Right atrium auricular region (tissue), 2 donors: ENCODE data around the gene CDKAL1. TPM values are rescaled to one million over a fixed set of nuclear protein-coding genes. Genes with fewer than 3 reads are reported as not detected.

Experiments used
- DNase-seq: peaks from one replicate; pipeline ENCODE4 v3.0.0-alpha.2; 2019; ENCODE audit warnings: low spot score
- H3K27ac ChIP-seq, 2 donors: fragments of 200-600 bp; sonication (generic); 1 replicate in 1 of 2; 2 replicates in 1 of 2; pipeline ENCODE4 v1.5.1; 2016 to 2019
- H3K27me3 ChIP-seq, 2 donors: fragments of 200-600 bp; sonication (generic); one replicate each; pipeline versions ENCODE4 v1.5.1 to v1.6.0; 2017 to 2019
- H3K36me3 ChIP-seq: fragments of 200-600 bp; sonication (generic); one replicate; pipeline ENCODE4 v1.5.1; 2016
- H3K4me1 ChIP-seq, 2 donors: fragments of 200-600 bp; sonication (generic); one replicate each; pipeline versions ENCODE4 v1.5.1 to v1.6.0; 2017 to 2019
- H3K4me3 ChIP-seq, 2 donors: fragments of 200-600 bp; sonication (generic); 1 replicate in 1 of 2; 2 replicates in 1 of 2; pipeline ENCODE4 v1.5.1; 2017 to 2019; ENCODE audit warnings: mild to moderate bottlenecking in 1 of 2, moderate library complexity in 1 of 2
- H3K9me3 ChIP-seq, 2 donors: fragments of 200-600 bp; sonication (generic); one replicate each; pipeline ENCODE4 v1.5.1; 2019
- CTCF ChIP-seq, 2 donors: fragments of 200-600 bp; sonication (generic); IDR thresholded peaks; one replicate each; pipeline ENCODE4 v1.5.1; 2019; ENCODE audit warnings: antibody characterized with exemption in 2 of 2
- total RNA-seq, 2 donors: library from RNA; depleted of rRNA; stranded (reverse); fragments of >200 nt; gene quantifications; one replicate each; pipeline ENCODE4 v1.1.0, GENCODE V29; 2016

CDKAL1 gene
- total RNA-seq, 2 donors from 2014 or later: 8.8 to 10.5 TPM

- H3K27me3 ChIP-seq: no peaks in the 10 kb centered on the region
- DNase-seq: no peak
- no peaks in the 10 kb centered on the region for H3K36me3 ChIP-seq
- no peak for TF ChIP-seq CTCF (IDR thresholded peaks at IDR 0.05)
- H3K27ac ChIP-seq: no peak overlapping the region
- H3K4me3 ChIP-seq: no peak overlapping the region
- H3K4me1 ChIP-seq: no peaks in the 10 kb centered on the region
- no peaks in the 10 kb centered on the region for H3K9me3 ChIP-seq
Measured at GRCh38 chr6:20933057-20933788, 399.0 kb downstream of the CDKAL1 start.

GRCh38 chr6:20936949-20937348 is 402.7 kb downstream of the CDKAL1 start:
- no peak for DNase-seq
- Histone ChIP-seq H3K4me1 (no peaks in the 10 kb centered on the region), H3K36me3 (no peaks in the 10 kb centered on the region), H3K4me3 (no peak overlapping the region), H3K27me3 (no peaks in the 10 kb centered on the region), H3K9me3 (no peaks in the 10 kb centered on the region), H3K27ac (no peak overlapping the region)
- no peak for TF ChIP-seq CTCF (IDR thresholded peaks at IDR 0.05)

GRCh38 chr6:20939161-20939775 is 405.0 kb downstream of the CDKAL1 start:
- Histone ChIP-seq H3K4me3 (no peak overlapping the region), H3K36me3 (no peaks in the 10 kb centered on the region), H3K27ac (no peak overlapping the region), H3K27me3 (no peaks in the 10 kb centered on the region), H3K9me3 (peaks cover 0 to 6% of the 10 kb centered on the region in 2 donors), H3K4me1 (no peaks in the 10 kb centered on the region)
- no peak for DNase-seq
- TF ChIP-seq CTCF (IDR thresholded peaks at IDR 0.05): no peak

- H3K9me3 ChIP-seq: peaks cover 0 to 6% of the 10 kb centered on the region in 2 donors
- H3K36me3 ChIP-seq: no peaks in the 10 kb centered on the region
- H3K4me1 ChIP-seq: no peaks in the 10 kb centered on the region
- no peaks in the 10 kb centered on the region for H3K27me3 ChIP-seq
- DNase-seq: no peak
- no peak overlapping the region for H3K27ac ChIP-seq
- TF ChIP-seq CTCF (IDR thresholded peaks at IDR 0.05): no peak
- H3K4me3 ChIP-seq: no peak overlapping the region
Measured at GRCh38 chr6:20943040-20943627, 408.9 kb downstream of the CDKAL1 start.

- Histone ChIP-seq H3K27ac (no peak overlapping the region), H3K4me3 (no peak overlapping the region), H3K4me1 (no peaks in the 10 kb centered on the region), H3K9me3 (peaks cover 0 to 6% of the 10 kb centered on the region in 2 donors), H3K36me3 (no peaks in the 10 kb centered on the region), H3K27me3 (no peaks in the 10 kb centered on the region)
- DNase-seq: no peak
- no peak for TF ChIP-seq CTCF (IDR thresholded peaks at IDR 0.05)
Measured at GRCh38 chr6:20943922-20944321, 409.7 kb downstream of the CDKAL1 start.
